ENCODE measurements around the gene SYNDIG1. TPM values are rescaled to one million over a fixed set of nuclear protein-coding genes. Genes with fewer than 3 reads are reported as not detected.

SYNDIG1 gene
- total and polyA plus RNA-seq, 9 of the 15 experiments (the other 6 are each of a cell fraction or from before 2014, with no cell fraction given), result not detected

GRCh38 chr20:24468401-24469115 is 871 bp upstream of the SYNDIG1 start:
- H3K9me1 ChIP-seq (ENCODE audit: control insufficient read depth, insufficient read depth, low read length), result no peaks in the 10 kb centered on the region
- no peaks in the 10 kb centered on the region for H3K4me1 ChIP-seq (replicated peaks in 1 of 2; ENCODE audit: control insufficient read depth in 2 of 2, insufficient read depth in 2 of 2, low read length in 2 of 2)
- no peaks in the 10 kb centered on the region for H4K20me1 ChIP-seq (replicated peaks; ENCODE audit: control insufficient read depth, insufficient read depth, low read length)
- no TSS peak for BruUV-seq (replicated peaks)
- DNase-seq (ENCODE audit: extremely low read depth in 1 of 4, low spot score in 3 of 4) (no peak), FAIRE-seq (no peak), ATAC-seq (no peak)
- H3K9ac ChIP-seq (ENCODE audit: insufficient read depth in 1 of 2, low read depth in 2 of 2, low read length in 2 of 2), result no peak overlapping the region
- no peak overlapping the region for H3K4me3 ChIP-seq
- H3K27me3 ChIP-seq (ENCODE audit: control insufficient read depth in 2 of 2, insufficient read depth in 2 of 2, low read length in 2 of 2), result peaks cover 0 to 15% of the 10 kb centered on the region in 2 experiments; a peak in 2 of 5 replicates
- H2AFZ ChIP-seq (ENCODE audit: low read depth, low read length), result no peak overlapping the region
- intact Hi-C loops (cut with micrococcal nuclease) (no loop called here), in situ Hi-C loops (cut with MboI) (no loop called here)
- TF ChIP-seq, protein P1, sequence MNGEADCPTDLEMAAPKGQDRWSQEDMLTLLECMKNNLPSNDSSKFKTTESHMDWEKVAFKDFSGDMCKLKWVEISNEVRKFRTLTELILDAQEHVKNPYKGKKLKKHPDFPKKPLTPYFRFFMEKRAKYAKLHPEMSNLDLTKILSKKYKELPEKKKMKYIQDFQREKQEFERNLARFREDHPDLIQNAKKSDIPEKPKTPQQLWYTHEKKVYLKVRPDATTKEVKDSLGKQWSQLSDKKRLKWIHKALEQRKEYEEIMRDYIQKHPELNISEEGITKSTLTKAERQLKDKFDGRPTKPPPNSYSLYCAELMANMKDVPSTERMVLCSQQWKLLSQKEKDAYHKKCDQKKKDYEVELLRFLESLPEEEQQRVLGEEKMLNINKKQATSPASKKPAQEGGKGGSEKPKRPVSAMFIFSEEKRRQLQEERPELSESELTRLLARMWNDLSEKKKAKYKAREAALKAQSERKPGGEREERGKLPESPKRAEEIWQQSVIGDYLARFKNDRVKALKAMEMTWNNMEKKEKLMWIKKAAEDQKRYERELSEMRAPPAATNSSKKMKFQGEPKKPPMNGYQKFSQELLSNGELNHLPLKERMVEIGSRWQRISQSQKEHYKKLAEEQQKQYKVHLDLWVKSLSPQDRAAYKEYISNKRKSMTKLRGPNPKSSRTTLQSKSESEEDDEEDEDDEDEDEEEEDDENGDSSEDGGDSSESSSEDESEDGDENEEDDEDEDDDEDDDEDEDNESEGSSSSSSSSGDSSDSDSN (IDR thresholded peaks at IDR 0.05; ENCODE audit: borderline replicate concordance in 1 of 2, low read depth in 2 of 2, low read length in 2 of 2), result no peak
- TF ChIP-seq MAFG (tag; conservative IDR thresholded peaks at IDR 0.05), result no peak
- TF ChIP-seq FIP1L1 (IDR thresholded peaks at IDR 0.05; ENCODE audit: low read depth, low read length, poor library complexity, severe bottlenecking), result no peak
- TF ChIP-seq RHOXF2B (CRISPR knock-in tag; conservative IDR thresholded peaks at IDR 0.05), result no peak
- H3K79me2 ChIP-seq (ENCODE audit: control insufficient read depth, insufficient read depth, low read length), result no peaks in the 10 kb centered on the region
- H3K36me3 ChIP-seq (ENCODE audit: control insufficient read depth, insufficient read depth, low read length), result no peaks in the 10 kb centered on the region
- ChIA-PET CTCF (ENCODE audit: low intra/inter-chr PET ratio) (no interaction called here), POLR2A (no interaction called here)
- H3K4me2 ChIP-seq (ENCODE audit: insufficient read depth, low read length), result no peak overlapping the region
- WGBS (ENCODE audit: insufficient coverage, low coverage, missing lambda C conversion rate), result under 1% methylated on average over 17 of the region's 23 CpGs
- H3K27ac ChIP-seq (ENCODE audit: extremely low read depth, low read depth, low read length), result no peak overlapping the region
- H3K9me3 ChIP-seq (replicated peaks; ENCODE audit: control insufficient read depth, insufficient read depth, low read depth, low read length), result no peaks in the 10 kb centered on the region
